ENCODE results near the gene PODXL.

- TF ChIP-seq POLR2A (IDR thresholded peaks at IDR 0.05) = no peak
- TF ChIP-seq CTCF (IDR thresholded peaks at IDR 0.05) = no peak
Observed at GRCh38 chr7:131456338-131456737, 100.1 kb downstream of the PODXL start.
